NCI-H748 (cell line): ENCODE results near the gene NRAP.
A peak's percentile ranks its signal among the peaks of the same experiment; 100 is the strongest.

Source experiments
- DNase-seq: peaks from one replicate; lab custom pipeline; 2025; ENCODE audit not compliant: unreplicated experiment; lab: John Stamatoyannopoulos, UW

NRAP gene

GRCh38 chr10:113610631-113611601, 52.9 kb downstream of the NRAP start:
- DNase-seq, result no peak

GRCh38 chr10:113609704-113610108, 54.1 kb downstream of the NRAP start:
- DNase-seq, result no peak

- no peak for DNase-seq
Measured at GRCh38 chr10:113605268-113605978, 58.4 kb downstream of the NRAP start.

GRCh38 chr10:113604572-113604971, 59.3 kb downstream of the NRAP start:
- no peak for DNase-seq

GRCh38 chr10:113603057-113603777, 60.6 kb downstream of the NRAP start:
- DNase-seq, result no peak

GRCh38 chr10:113600569-113600968, 63.3 kb downstream of the NRAP start:
- no peak for DNase-seq

GRCh38 chr10:113594652-113595051, 69.2 kb downstream of the NRAP start:
- DNase-seq, result no peak

GRCh38 chr10:113592380-113592779, 71.5 kb downstream of the NRAP start:
- no peak for DNase-seq

GRCh38 chr10:113590581-113590980, 73.3 kb downstream of the NRAP start:
- DNase-seq, result no peak

- DNase-seq, result no peak
Measured at GRCh38 chr10:113589201-113589770, 74.6 kb downstream of the NRAP start.

GRCh38 chr10:113585949-113586348, 77.9 kb downstream of the NRAP start:
- no peak for DNase-seq

GRCh38 chr10:113583571-113583970, 80.3 kb downstream of the NRAP start:
- DNase-seq, result no peak

GRCh38 chr10:113581092-113581491, 82.7 kb downstream of the NRAP start:
- DNase-seq, result no peak

GRCh38 chr10:113578773-113579172, 85.1 kb downstream of the NRAP start:
- no peak for DNase-seq

GRCh38 chr10:113576852-113577251, 87.0 kb downstream of the NRAP start:
- DNase-seq, result no peak

GRCh38 chr10:113573368-113573767, 90.5 kb downstream of the NRAP start:
- DNase-seq, result no peak

- no peak for DNase-seq
Measured at GRCh38 chr10:113572520-113573290, 91.1 kb downstream of the NRAP start.

- no peak for DNase-seq
Measured at GRCh38 chr10:113569576-113569975, 94.3 kb downstream of the NRAP start.

- peak; percentile 95 for DNase-seq
Measured at GRCh38 chr10:113566888-113567287, 97.0 kb downstream of the NRAP start.

GRCh38 chr10:113565364-113565763, 98.5 kb downstream of the NRAP start:
- DNase-seq, result peak; percentile 67
